Naive thymus-derived CD4-positive, alpha-beta T cell (primary cell): ENCODE results near the gene POLR1C. TPM values are rescaled to one million over a fixed set of nuclear protein-coding genes. Genes with fewer than 3 reads are reported as not detected.
"Not testable (repeated sequence)": the region's sequence is repeated elsewhere in the genome, so short reads cannot be mapped to it uniquely, and the experiment has no call there.

Experiments
- ATAC-seq: fragments of 150-1000 bp; cut with Tn5 transposase; 2 replicates; pipeline ENCODE4 v1.10.0; 2021; ENCODE audit warnings: mild to moderate bottlenecking, moderate library complexity
- CTCF ChIA-PET: fragments of 350-600 bp; sonication (Branson Sonifier 250); formaldehyde crosslinking; loops from one replicate; lab custom pipeline; 2021; ENCODE audit warnings: antibody characterized with exemption; lab: Charles Lee
- POLR2A ChIA-PET: fragments of 350-600 bp; sonication (Branson Sonifier 250); formaldehyde crosslinking; loops from one replicate; lab custom pipeline; 2021; ENCODE audit warnings: antibody characterized with exemption, inconsistent platforms; lab: Charles Lee
- DNase-seq, 9 donors: peaks; one replicate each; pipeline versions ENCODE4 v3.0.0 to v3.0.0-alpha.2; 2020 to 2022; ENCODE audit warnings: mixed read lengths in 1 of 9
- H3K27ac ChIP-seq: one replicate; pipeline ENCODE4 v1.7.0; 2013; ENCODE audit warnings: mild to moderate bottlenecking, low read depth, low read length, moderate library complexity
- H3K27me3 ChIP-seq, 2 donors: one replicate each; pipeline ENCODE4 v1.7.0; 2013; ENCODE audit warnings: low read length in 2 of 2, mild to moderate bottlenecking in 2 of 2, moderate library complexity in 2 of 2; ENCODE audit not compliant: control insufficient read depth in 2 of 2, insufficient read depth in 2 of 2
- H3K36me3 ChIP-seq, 3 experiments: 1 replicate in 2 of 3; 2 replicates in 1 of 3; pipeline ENCODE4 v1.7.0; 2013; ENCODE audit warnings: low read length in 3 of 3, mild to moderate bottlenecking in 3 of 3, moderate library complexity in 1 of 3; ENCODE audit not compliant: insufficient read depth in 3 of 3, control insufficient read depth in 2 of 3
- H3K4me1 ChIP-seq, 2 donors: one replicate each; pipeline ENCODE4 v1.7.0; 2013; ENCODE audit warnings: low read length in 2 of 2, mild to moderate bottlenecking in 2 of 2, moderate library complexity in 1 of 2; ENCODE audit not compliant: control insufficient read depth in 2 of 2, insufficient read depth in 2 of 2
- H3K4me3 ChIP-seq: 2 replicates; pipeline ENCODE4 v1.7.0; 2013; ENCODE audit warnings: mild to moderate bottlenecking, low read length
- H3K9me3 ChIP-seq, 3 experiments: 1 replicate in 2 of 3; 2 replicates in 1 of 3; pipeline ENCODE4 v1.7.0; 2013; ENCODE audit warnings: low read length in 3 of 3; ENCODE audit not compliant: control insufficient read depth in 2 of 3
- H3K27ac Mint-ChIP-seq, 9 donors: one replicate each; pipeline ENCODE4 v1.8.0; 2020 to 2022; ENCODE audit warnings: mixed read lengths in 9 of 9, mild to moderate bottlenecking in 8 of 9, moderate library complexity in 5 of 9, inconsistent platforms in 2 of 9
- H3K27me3 Mint-ChIP-seq, 5 donors: one replicate each; pipeline ENCODE4 v1.8.0; 2021 to 2022; ENCODE audit warnings: mixed read lengths in 5 of 5, mild to moderate bottlenecking in 1 of 5
- H3K36me3 Mint-ChIP-seq, 5 donors: one replicate each; pipeline ENCODE4 v1.8.0; 2020 to 2022; ENCODE audit warnings: mixed read lengths in 5 of 5, mild to moderate bottlenecking in 3 of 5, inconsistent platforms in 1 of 5
- H3K4me1 Mint-ChIP-seq, 7 donors: one replicate each; pipeline ENCODE4 v1.8.0; 2020 to 2022; ENCODE audit warnings: mixed read lengths in 7 of 7, mild to moderate bottlenecking in 3 of 7, inconsistent platforms in 1 of 7
- H3K4me3 Mint-ChIP-seq, 10 donors: one replicate each; pipeline ENCODE4 v1.8.0; 2020 to 2022; ENCODE audit warnings: mild to moderate bottlenecking in 10 of 10, mixed read lengths in 10 of 10, moderate library complexity in 6 of 10, inconsistent platforms in 2 of 10
- H3K9me3 Mint-ChIP-seq, 11 donors: one replicate each; pipeline ENCODE4 v1.8.0; 2020 to 2022; ENCODE audit warnings: mixed read lengths in 11 of 11, mild to moderate bottlenecking in 4 of 11, inconsistent platforms in 1 of 11, moderate library complexity in 1 of 11
- intact Hi-C, 2 donors: fragments of 100-400 bp; cut with micrococcal nuclease; formaldehyde crosslinking; loops; one replicate each; pipeline ENCODE4 v1.15.1; 2023
- polyA plus RNA-seq, 2 donors: library from polyadenylated mRNA; unstranded; fragments of 300-500 nt; fragmentation: Illumina TruSeq; gene quantifications; one replicate each; pipeline ENCODE4 v1.2.3, GENCODE V29; 2021
- total RNA-seq, 6 experiments: library from RNA in 5 of 6; stranded (reverse) in 5 of 6; gene quantifications; 1 replicate in 5 of 6; 2 replicates in 1 of 6; pipeline ENCODE4 v1.2.3 and lab custom pipeline; 2021 to 2026

Gene POLR1C
- total RNA-seq (10 to 100 TPM; 36.3 to 61.1 (median 40.9) TPM), polyA plus RNA-seq (10 to 100 TPM; 13.1 to 29.2 TPM), total RNA-seq (lab: John Stamatoyannopoulos, UW) (27.1 reads per million, percentile 57 among the genes with 10 or more reads in this experiment)

GRCh38 chr6:43516697-43517504 lies at the start of gene POLR1C, which contains the start of gene YIPF3:
POLR1C (plus strand) TSS chr6:43517089; CDS start chr6:43517110, 21 bp downstream.
YIPF3 (minus strand) TSS chr6:43516926; CDS start chr6:43516807, 119 bp downstream.
- intact Hi-C loops, result loop anchor here (1.0 to 10.0 kb wide), 19 partner anchors 11 to 1466 kb away; partner anchors contain the start of genes CNPY3 (in 2 of the 2), GTPBP2 (in 2 of the 2), KLHDC3 (in 2 of the 2) and POLH (in 2 of the 2)
- peaks cover 9 to 72% (median 30%) of the 10 kb centered on the region in 3 experiments for H3K36me3 ChIP-seq
- H3K4me1 ChIP-seq, result peaks cover 32 to 36% of the 10 kb centered on the region in 2 donors
- H3K4me1 Mint-ChIP-seq, result peaks cover 8 to 36% (median 31%) of the 10 kb centered on the region in 7 donors
- peak within 1 kb of the TSS; percentile 100 for H3K4me3 ChIP-seq
- no peaks in the 10 kb centered on the region for H3K27me3 Mint-ChIP-seq
- ChIA-PET CTCF (interaction anchor here (0.7 to 6.4 kb wide), 3 partner anchors 11 to 335 kb away, joined by 3 to 35 read pairs (median 3); partner anchors contain the start of gene CUL9), POLR2A (interaction anchor here (0.5 to 4.1 kb wide), 17 partner anchors 10 to 825 kb away, joined by 3 to 23 read pairs (median 4); partner anchors contain the start of genes ABCC10, DLK2, GTPBP2 and PEX6)
- peak within 1 kb of the TSS; percentile 96 for H3K27ac ChIP-seq
- H3K27ac Mint-ChIP-seq, result no peak within 1 kb of the TSS
- H3K36me3 Mint-ChIP-seq, result peaks cover 0 to 40% (median 21%) of the 10 kb centered on the region in 5 donors
- H3K9me3 ChIP-seq, result no peaks in the 10 kb centered on the region
- no peaks in the 10 kb centered on the region for H3K27me3 ChIP-seq
- ATAC-seq, result peak; percentile 95
- peak; percentile 83 to 97 (median 96) for DNase-seq
- H3K9me3 Mint-ChIP-seq, result no peaks in the 10 kb centered on the region
- H3K4me3 Mint-ChIP-seq, result no peak within 1 kb of the TSS

- CTCF ChIA-PET, result not testable (repeated sequence)
- POLR2A ChIA-PET, result interaction anchor here (0.6 kb wide), 1 partner anchor 26 kb away, joined by 3 read pairs; no protein-coding TSS in a partner anchor
These were observed 49.6 kb upstream of the POLR1C start for GRCh38 chr6:43467265-43467664.

GRCh38 chr6:43467752-43468151 lies 49.1 kb upstream of the POLR1C start:
- Mint-ChIP-seq H3K9me3 (no peaks in the 10 kb centered on the region), H3K27me3 (peaks cover 17 to 33% (median 19%) of the 10 kb centered on the region in 5 donors), H3K27ac (no peak overlapping the region), H3K4me1 (no peaks in the 10 kb centered on the region), H3K4me3 (no peak overlapping the region), H3K36me3 (no peaks in the 10 kb centered on the region)
- no peak overlapping the region for H3K27ac ChIP-seq
- intact Hi-C loops, result no loop called here
- H3K27me3 ChIP-seq, result peaks cover 0 to 3% of the 10 kb centered on the region in 2 donors
- CTCF ChIA-PET, result no interaction called here
- POLR2A ChIA-PET, result interaction anchor here (0.6 kb wide), 1 partner anchor 26 kb away, joined by 3 read pairs; no protein-coding TSS in a partner anchor
- no peaks in the 10 kb centered on the region for H3K9me3 ChIP-seq
- H3K36me3 ChIP-seq, result no peaks in the 10 kb centered on the region
- no peaks in the 10 kb centered on the region for H3K4me1 ChIP-seq
- H3K4me3 ChIP-seq, result no peak overlapping the region
- DNase-seq (no peak), ATAC-seq (no peak)

More at GRCh38 chr6:43467265-43467664, 49.6 kb upstream of the POLR1C start:
- H3K4me1 ChIP-seq, H3K4me1 Mint-ChIP-seq, H3K4me3 ChIP-seq, H3K4me3 Mint-ChIP-seq, DNase-seq, H3K36me3 Mint-ChIP-seq, H3K36me3 ChIP-seq, intact Hi-C loops, H3K27ac Mint-ChIP-seq, H3K9me3 ChIP-seq, H3K27ac ChIP-seq, ATAC-seq, H3K9me3 Mint-ChIP-seq, H3K27me3 ChIP-seq: not testable (repeated sequence)
- H3K27me3 Mint-ChIP-seq, result peaks cover 17 to 38% (median 24%) of the 10 kb centered on the region in 5 donors

- ChIA-PET CTCF (no interaction called here), POLR2A (interaction anchor here (0.6 kb wide), 1 partner anchor 27 kb away, joined by 3 read pairs; no protein-coding TSS in a partner anchor)
- Mint-ChIP-seq H3K4me3 (no peak overlapping the region), H3K9me3 (no peaks in the 10 kb centered on the region), H3K27ac (no peak overlapping the region), H3K36me3 (no peaks in the 10 kb centered on the region), H3K27me3 (peaks cover 14 to 29% (median 18%) of the 10 kb centered on the region in 5 donors), H3K4me1 (no peaks in the 10 kb centered on the region)
- DNase-seq, result no peak
- Histone ChIP-seq H3K4me3 (no peak overlapping the region), H3K27ac (no peak overlapping the region), H3K27me3 (peaks cover 0 to 3% of the 10 kb centered on the region in 2 donors), H3K4me1 (no peaks in the 10 kb centered on the region), H3K9me3 (no peaks in the 10 kb centered on the region), H3K36me3 (no peaks in the 10 kb centered on the region)
- intact Hi-C loops, result no loop called here
- ATAC-seq, result no peak
These were observed 48.6 kb upstream of the POLR1C start for GRCh38 chr6:43468240-43468639.

- H3K27me3 ChIP-seq, result peaks cover 0 to 3% of the 10 kb centered on the region in 2 donors
- CTCF ChIA-PET, result interaction anchor here (0.5 kb wide), 1 partner anchor 1266 kb away, joined by 3 read pairs; no protein-coding TSS in a partner anchor
- no peaks in the 10 kb centered on the region for H3K36me3 ChIP-seq
- POLR2A ChIA-PET, result no interaction called here
- no peaks in the 10 kb centered on the region for H3K4me1 Mint-ChIP-seq
- intact Hi-C loops, result no loop called here
- no peak overlapping the region for H3K27ac ChIP-seq
- no peak overlapping the region for H3K4me3 ChIP-seq
- H3K27ac Mint-ChIP-seq, result no peak overlapping the region
- no peaks in the 10 kb centered on the region for H3K4me1 ChIP-seq
- DNase-seq (no peak), ATAC-seq (no peak)
- peaks cover 12 to 24% (median 18%) of the 10 kb centered on the region in 5 donors for H3K27me3 Mint-ChIP-seq
- no peak overlapping the region for H3K4me3 Mint-ChIP-seq
- no peaks in the 10 kb centered on the region for H3K9me3 Mint-ChIP-seq
- H3K9me3 ChIP-seq, result no peaks in the 10 kb centered on the region
- no peaks in the 10 kb centered on the region for H3K36me3 Mint-ChIP-seq
These were observed 47.9 kb upstream of the POLR1C start for GRCh38 chr6:43468748-43469681.

- H3K27ac Mint-ChIP-seq, result no peak overlapping the region
- Histone ChIP-seq H3K4me1 (no peaks in the 10 kb centered on the region), H3K4me3 (no peak overlapping the region), H3K36me3 (no peaks in the 10 kb centered on the region), H3K27me3 (peaks cover 0 to 3% of the 10 kb centered on the region in 2 donors), H3K27ac (no peak overlapping the region), H3K9me3 (no peaks in the 10 kb centered on the region)
- no peaks in the 10 kb centered on the region for H3K36me3 Mint-ChIP-seq
- H3K4me1 Mint-ChIP-seq, result no peaks in the 10 kb centered on the region
- DNase-seq (no peak), ATAC-seq (no peak)
- POLR2A ChIA-PET, result no interaction called here
- H3K9me3 Mint-ChIP-seq, result no peaks in the 10 kb centered on the region
- H3K27me3 Mint-ChIP-seq, result peaks cover 12 to 23% (median 18%) of the 10 kb centered on the region in 5 donors
- H3K4me3 Mint-ChIP-seq, result no peak overlapping the region
- intact Hi-C loops, result no loop called here
- CTCF ChIA-PET, result interaction anchor here (0.5 kb wide), 1 partner anchor 1267 kb away, joined by 3 read pairs; no protein-coding TSS in a partner anchor
These were observed 46.9 kb upstream of the POLR1C start for GRCh38 chr6:43469947-43470346.
